Body of pancreas (tissue), 4 donors: ENCODE measurements around the gene SRRM3.

ENCODE experiments used
- POLR2A ChIP-seq, 3 donors: fragments of 450-650 bp; IDR thresholded peaks; one replicate each; pipeline ENCODE4 v1.6.1; 2016; ENCODE audit warnings: antibody characterized with exemption in 3 of 3, mild to moderate bottlenecking in 2 of 3
- TF ChIP-seq, protein P1 (sequence below), 7 experiments: fragments of 450-650 bp in 4 of 7; fragments of 200-600 bp in 3 of 7; sonication (generic) in 3 of 7; IDR thresholded peaks; one replicate each; pipeline ENCODE4 v1.5.1; 2016 to 2019; ENCODE audit warnings: antibody characterized with exemption in 7 of 7

DNA sequence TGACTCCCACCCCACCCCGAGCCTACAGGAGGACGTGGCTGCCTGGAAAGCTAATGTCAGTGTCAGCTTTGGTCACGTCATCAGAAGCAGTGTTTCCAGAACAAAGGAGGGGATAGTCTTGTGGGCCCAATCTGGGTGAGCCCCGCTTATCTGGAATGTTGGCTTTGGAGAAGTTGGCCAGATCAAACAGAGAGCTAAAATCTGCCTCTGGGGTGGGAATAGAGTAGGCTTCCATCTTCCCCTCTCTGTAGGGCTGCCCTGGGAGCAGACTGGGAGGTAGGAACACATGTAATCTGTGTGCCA lies 32.5 kb downstream of the SRRM3 start:
- TF ChIP-seq, protein P1, sequence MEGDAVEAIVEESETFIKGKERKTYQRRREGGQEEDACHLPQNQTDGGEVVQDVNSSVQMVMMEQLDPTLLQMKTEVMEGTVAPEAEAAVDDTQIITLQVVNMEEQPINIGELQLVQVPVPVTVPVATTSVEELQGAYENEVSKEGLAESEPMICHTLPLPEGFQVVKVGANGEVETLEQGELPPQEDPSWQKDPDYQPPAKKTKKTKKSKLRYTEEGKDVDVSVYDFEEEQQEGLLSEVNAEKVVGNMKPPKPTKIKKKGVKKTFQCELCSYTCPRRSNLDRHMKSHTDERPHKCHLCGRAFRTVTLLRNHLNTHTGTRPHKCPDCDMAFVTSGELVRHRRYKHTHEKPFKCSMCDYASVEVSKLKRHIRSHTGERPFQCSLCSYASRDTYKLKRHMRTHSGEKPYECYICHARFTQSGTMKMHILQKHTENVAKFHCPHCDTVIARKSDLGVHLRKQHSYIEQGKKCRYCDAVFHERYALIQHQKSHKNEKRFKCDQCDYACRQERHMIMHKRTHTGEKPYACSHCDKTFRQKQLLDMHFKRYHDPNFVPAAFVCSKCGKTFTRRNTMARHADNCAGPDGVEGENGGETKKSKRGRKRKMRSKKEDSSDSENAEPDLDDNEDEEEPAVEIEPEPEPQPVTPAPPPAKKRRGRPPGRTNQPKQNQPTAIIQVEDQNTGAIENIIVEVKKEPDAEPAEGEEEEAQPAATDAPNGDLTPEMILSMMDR (IDR thresholded peaks at IDR 0.05): no peak
- no peak for TF ChIP-seq POLR2A (IDR thresholded peaks at IDR 0.05)
